Transverse colon (tissue), 4 donors: ENCODE measurements around the gene BCKDHA. TPM values are rescaled to one million over a fixed set of nuclear protein-coding genes. Genes with fewer than 3 reads are reported as not detected.
A peak's percentile ranks its signal among the peaks of the same experiment; 100 is the strongest.

Source experiments
- DNase-seq: peaks from one replicate; pipeline ENCODE4 v3.0.0-alpha.2; 2019
- H3K27ac ChIP-seq, 4 donors: fragments of 200-600 bp; sonication (generic); 2 replicates each; pipeline ENCODE4 v1.5.1; 2016 to 2018; ENCODE audit warnings: inconsistent platforms in 4 of 4
- H3K27me3 ChIP-seq: fragments of 200-600 bp; sonication (generic); 2 replicates; pipeline ENCODE4 v1.5.1; 2017; ENCODE audit warnings: inconsistent platforms
- H3K36me3 ChIP-seq, 4 donors: fragments of 200-600 bp; sonication (generic); 2 replicates each; pipeline ENCODE4 v1.5.1; 2017 to 2019; ENCODE audit warnings: inconsistent platforms in 4 of 4
- H3K4me1 ChIP-seq, 4 donors: fragments of 200-600 bp; sonication (generic); 2 replicates each; pipeline ENCODE4 v1.5.1; 2017 to 2020; ENCODE audit warnings: inconsistent platforms in 4 of 4
- H3K4me3 ChIP-seq, 4 donors: fragments of 200-600 bp; sonication (generic); 1 replicate in 1 of 4; 2 replicates in 3 of 4; pipeline versions ENCODE4 v1.5.1 to v1.6.1; 2017 to 2019; ENCODE audit warnings: inconsistent platforms in 4 of 4
- H3K9me3 ChIP-seq, 2 donors: fragments of 200-600 bp; sonication (generic); 2 replicates each; pipeline ENCODE4 v1.5.1; 2017 to 2019; ENCODE audit warnings: inconsistent platforms in 2 of 2
- CTCF ChIP-seq, 5 experiments: fragments of 200-600 bp in 3 of 5; fragments of 450-650 bp in 2 of 5; sonication (generic) in 3 of 5; IDR thresholded peaks; 1 replicate in 2 of 5; 2 replicates in 3 of 5; pipeline ENCODE4 v1.5.1; 2016 to 2017; ENCODE audit warnings: antibody characterized with exemption in 5 of 5, inconsistent platforms in 3 of 5, mild to moderate bottlenecking in 2 of 5, moderate library complexity in 1 of 5
- EP300 ChIP-seq: sonication (generic); formaldehyde crosslinking; IDR thresholded peaks from one replicate; pipeline ENCODE4 v1.6.1; 2017; ENCODE audit warnings: antibody characterized with exemption, low read depth
- POLR2A ChIP-seq: fragments of 450-650 bp; IDR thresholded peaks from one replicate; pipeline ENCODE4 v1.6.1; 2016; ENCODE audit warnings: antibody characterized with exemption, mild to moderate bottlenecking, moderate library complexity
- POLR2AphosphoS5 ChIP-seq, 3 donors: sonication (generic); formaldehyde crosslinking; IDR thresholded peaks; one replicate each; pipeline ENCODE4 v1.6.1; 2016; ENCODE audit warnings: antibody characterized with exemption in 3 of 3
- WGBS, 2 donors: methylation state at CpG; one replicate each; pipeline ENCODE4 v1.1.5; 2018; ENCODE audit warnings: low coverage in 1 of 2; 5-methylcytosine and 5-hydroxymethylcytosine counted together
- in situ Hi-C, 4 donors: fragments of 200-750 bp; cut with MboI; loops; one replicate each; pipeline versions ENCODE4 v1.15.0 to v1.15.1; 2017; ENCODE audit warnings: low sequenced_read_pairs in 3 of 4, low pct_ligation_motif_present in 1 of 4, low pct_unique_long_range_greater_than_20kb in 1 of 4
- intact Hi-C: fragments of 100-400 bp; cut with DNase I; formaldehyde crosslinking; loops from one replicate; pipeline ENCODE4 v1.15.1; 2023; ENCODE audit warnings: low total_unique reads
- total RNA-seq, 4 donors: library from RNA; depleted of rRNA; stranded (reverse); fragments of >200 nt; gene quantifications; one replicate each; pipeline ENCODE4 v1.1.0, GENCODE V29; 2016

Gene BCKDHA
- total RNA-seq, 4 donors from 2014 or later: 12.0 to 29.9 (median 20.9) TPM

GRCh38 chr19:41410336-41411054, 12.9 kb downstream of the BCKDHA start:
- Histone ChIP-seq H3K9me3 (no peaks in the 10 kb centered on the region), H3K27me3 (no peaks in the 10 kb centered on the region), H3K27ac (peak overlapping the region in 1 of 4 donors; percentile 36), H3K4me3 (no peak overlapping the region), H3K36me3 (peaks cover 0 to 15% (median 0%) of the 10 kb centered on the region in 4 donors), H3K4me1 (peaks cover 0 to 32% (median 10%) of the 10 kb centered on the region in 4 donors)
- no peak for DNase-seq
- WGBS, 2 donors: 94 to 100% methylated on average over 3 to 23 of the region's 23 CpGs
- intact Hi-C loops (no loop called here), in situ Hi-C loops (no loop called here)
- TF ChIP-seq POLR2A (no peak), EP300 (no peak), POLR2AphosphoS5 (IDR thresholded peaks at IDR 0.05) (no peak), CTCF (IDR thresholded peaks at IDR 0.05) (no peak)

- no peak for DNase-seq
- intact Hi-C loops: no loop called here
- TF ChIP-seq POLR2AphosphoS5 (IDR thresholded peaks at IDR 0.05): no peak
- no peak for TF ChIP-seq CTCF (IDR thresholded peaks at IDR 0.05)
- TF ChIP-seq EP300: no peak
- no peak for TF ChIP-seq POLR2A
- in situ Hi-C loops: no loop called here
- no peaks in the 10 kb centered on the region for H3K27me3 ChIP-seq
- no peak overlapping the region for H3K27ac ChIP-seq
- H3K9me3 ChIP-seq: no peaks in the 10 kb centered on the region
- H3K4me1 ChIP-seq: peaks cover 0 to 32% (median 10%) of the 10 kb centered on the region in 4 donors
- H3K4me3 ChIP-seq: no peak overlapping the region
- H3K36me3 ChIP-seq: peaks cover 0 to 16% (median 0%) of the 10 kb centered on the region in 4 donors
- WGBS, 2 donors: 80% methylated on average over 9 of the region's 9 CpGs; no CpG with 5 or more reads in 1 of the 2 donors
Measured at GRCh38 chr19:41411100-41411967, 13.7 kb downstream of the BCKDHA start.

GRCh38 chr19:41411968-41412265, 14.3 kb downstream of the BCKDHA start:
- in situ Hi-C loops (no loop called here), intact Hi-C loops (no loop called here)
- Histone ChIP-seq H3K36me3 (peaks cover 0 to 19% (median 0%) of the 10 kb centered on the region in 4 donors), H3K4me1 (peaks cover 0 to 32% (median 10%) of the 10 kb centered on the region in 4 donors), H3K4me3 (no peak overlapping the region), H3K9me3 (no peaks in the 10 kb centered on the region), H3K27ac (no peak overlapping the region), H3K27me3 (no peaks in the 10 kb centered on the region)
- no peak for DNase-seq
- TF ChIP-seq CTCF (IDR thresholded peaks at IDR 0.05) (no peak), EP300 (no peak), POLR2A (no peak), POLR2AphosphoS5 (IDR thresholded peaks at IDR 0.05) (no peak)
- 50 to 73% methylated on average over 2 to 11 of the region's 11 CpGs for WGBS, 2 donors

- Histone ChIP-seq H3K27ac (no peak overlapping the region), H3K9me3 (no peaks in the 10 kb centered on the region), H3K27me3 (no peaks in the 10 kb centered on the region), H3K4me1 (peaks cover 0 to 32% (median 10%) of the 10 kb centered on the region in 4 donors), H3K36me3 (peaks cover 0 to 25% (median 0%) of the 10 kb centered on the region in 4 donors), H3K4me3 (no peak overlapping the region)
- in situ Hi-C loops: no loop called here
- WGBS, 2 donors: 92% methylated on average over 5 of the region's 5 CpGs; no CpG with 5 or more reads in 1 of the 2 donors
- TF ChIP-seq POLR2AphosphoS5 (IDR thresholded peaks at IDR 0.05) (no peak), EP300 (no peak), POLR2A (no peak), CTCF (IDR thresholded peaks at IDR 0.05) (no peak)
- intact Hi-C loops: no loop called here
- no peak for DNase-seq
Measured at GRCh38 chr19:41412953-41413352, 15.3 kb downstream of the BCKDHA start.
